Fibroblast of the aortic adventitia (primary cell): Measurements from ENCODE around the gene BRCC3. TPM values are rescaled to one million over a fixed set of nuclear protein-coding genes. Genes with fewer than 3 reads are reported as not detected.

Source experiments
- DNase-seq: peaks from one replicate; pipeline ENCODE4 v3.0.0-alpha.2; 2010; ENCODE audit warnings: low read depth
- H3K4me3 ChIP-seq: 2 replicates; pipeline ENCODE4 v1.5.1; 2011; ENCODE audit warnings: low read depth, mild to moderate bottlenecking, control low read depth, low read length, moderate library complexity
- CTCF ChIP-seq: IDR thresholded peaks from 2 replicates; pipeline ENCODE4 v1.5.1; 2011; ENCODE audit warnings: mild to moderate bottlenecking, low read length, control low read depth, inconsistent platforms; ENCODE audit not compliant: insufficient read depth
- total RNA-seq: library from RNA; depleted of rRNA; stranded (reverse); fragments of >200 nt; gene quantifications from 2 replicates; pipeline ENCODE4 v1.2.3, GENCODE V29; 2012; ENCODE audit warnings: low replicate concordance

The BRCC3 gene
- total RNA-seq, 1 donor = 17.4 TPM

- DNase-seq = no peak
- H3K4me3 ChIP-seq = no peak overlapping the region
- TF ChIP-seq CTCF = no peak
Observed at GRCh38 chrX:155105919-155106318, 34.6 kb downstream of the BRCC3 start.

- no peak overlapping the region for H3K4me3 ChIP-seq
- no peak for TF ChIP-seq CTCF
- no peak for DNase-seq
Observed at GRCh38 chrX:155108427-155108826, 37.1 kb downstream of the BRCC3 start.

- H3K4me3 ChIP-seq = no peak overlapping the region
- TF ChIP-seq CTCF = no peak
- no peak for DNase-seq
Observed at GRCh38 chrX:155112171-155112570, 40.9 kb downstream of the BRCC3 start.

GRCh38 chrX:155113097-155113496, 41.8 kb downstream of the BRCC3 start:
- TF ChIP-seq CTCF = no peak
- DNase-seq = no peak
- H3K4me3 ChIP-seq = no peak overlapping the region

GRCh38 chrX:155115174-155115819, 44.0 kb downstream of the BRCC3 start:
- no peak for DNase-seq
- H3K4me3 ChIP-seq = no peak overlapping the region
- TF ChIP-seq CTCF = no peak

GRCh38 chrX:155127465-155127864, 56.2 kb downstream of the BRCC3 start:
- no peak overlapping the region for H3K4me3 ChIP-seq
- TF ChIP-seq CTCF = no peak
- DNase-seq = no peak

- no peak for DNase-seq
- no peak for TF ChIP-seq CTCF
- no peak overlapping the region for H3K4me3 ChIP-seq
Observed at GRCh38 chrX:155127940-155128339, 56.6 kb downstream of the BRCC3 start.
